ENCODE measurements around the gene TMEM52.

DNA sequence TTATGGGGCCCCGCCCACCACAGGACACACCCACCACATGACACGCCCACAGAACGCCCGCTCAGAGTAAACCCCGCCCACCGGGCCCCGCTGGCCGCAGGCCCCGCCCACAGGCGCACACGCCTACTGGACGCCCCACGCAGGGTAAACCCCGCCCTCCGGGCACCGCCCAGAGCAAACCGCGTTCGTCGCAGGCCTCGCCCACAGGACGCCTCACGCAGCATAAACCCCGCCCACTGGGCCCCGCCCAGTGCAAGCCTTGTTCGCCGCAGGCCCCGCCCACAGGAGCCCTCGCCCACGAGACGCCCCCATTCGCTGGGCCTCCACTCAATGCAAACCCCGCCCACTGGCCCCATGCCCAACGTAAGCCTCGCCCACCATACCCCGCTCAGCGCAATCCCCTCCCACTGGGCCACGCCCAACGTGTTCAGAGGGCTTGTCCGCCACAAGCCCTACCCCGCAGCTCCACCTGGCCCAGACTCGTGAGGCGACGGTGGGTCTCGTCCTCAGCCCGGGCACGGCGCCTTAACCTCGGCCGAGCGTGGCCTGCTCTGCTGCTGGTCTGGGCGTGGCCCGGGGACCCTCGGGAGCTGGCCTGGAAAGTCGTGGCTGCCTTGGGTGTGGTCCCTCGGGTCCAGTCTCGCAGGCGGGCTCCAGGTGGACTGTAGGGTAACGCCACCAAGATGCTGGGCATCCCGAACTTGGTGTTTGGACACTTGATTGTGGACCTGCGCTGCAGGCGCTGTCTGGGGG lies 401 bp upstream of the TMEM52 start:
- TF ChIP-seq EZH2 (IDR thresholded peaks at IDR 0.05; ENCODE audit: insufficient read depth, poor library complexity, severe bottlenecking) (no peak), EZH2phosphoT487 (IDR thresholded peaks at IDR 0.05; ENCODE audit: insufficient read depth, low read depth) (no peak)
